Upper lobe of left lung (tissue), 4 donors: ENCODE data around the gene CC2D1B.

Source experiments
- POLR2AphosphoS5 ChIP-seq, 2 donors: sonication (generic); formaldehyde crosslinking; IDR thresholded peaks; one replicate each; pipeline ENCODE4 v1.5.1; 2017; ENCODE audit warnings: antibody characterized with exemption in 2 of 2
- TF ChIP-seq, protein P1 (sequence below), 6 experiments: fragments of 450-650 bp in 4 of 6; fragments of 200-600 bp in 2 of 6; sonication (generic) in 2 of 6; IDR thresholded peaks; one replicate each; pipeline ENCODE4 v1.5.1; 2016 to 2019; ENCODE audit warnings: antibody characterized with exemption in 6 of 6

DNA sequence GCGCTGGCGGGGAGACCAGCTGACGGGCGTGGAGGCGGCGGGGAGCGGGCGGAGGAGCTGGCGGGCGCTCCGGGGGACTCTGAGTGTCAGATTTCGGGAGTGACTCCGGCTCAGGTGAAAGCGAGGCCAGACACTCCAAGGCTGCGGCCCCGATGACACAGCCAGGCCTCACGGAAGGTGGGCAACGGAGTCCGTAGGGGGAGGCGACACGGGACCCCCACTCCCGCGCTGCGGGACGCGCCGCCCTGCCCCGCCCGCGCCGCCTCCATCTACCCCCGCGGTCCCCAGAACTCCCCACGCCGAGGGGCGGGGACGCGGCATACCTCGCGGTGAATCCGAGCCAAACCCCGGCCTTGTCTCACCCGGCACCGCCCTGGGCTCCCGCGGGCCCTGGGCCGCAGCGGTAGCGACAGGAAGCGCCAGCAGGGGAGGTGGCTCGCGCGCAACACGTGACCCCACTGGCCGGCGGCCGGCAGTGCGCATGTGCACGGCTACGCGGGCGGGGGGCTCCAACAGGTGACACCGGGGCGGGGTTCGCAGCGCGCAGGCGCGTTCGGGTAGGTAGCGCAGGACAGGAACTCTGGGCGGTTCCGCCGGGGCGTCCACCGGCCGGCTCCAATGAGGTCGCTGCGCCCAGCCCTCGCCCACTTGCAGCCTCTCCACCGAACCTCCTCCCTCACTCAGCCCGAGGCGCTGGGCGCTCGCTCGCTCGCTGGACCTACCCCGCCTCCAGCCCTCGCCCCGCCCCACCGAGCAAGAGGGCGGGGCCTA is at the start of gene CC2D1B:
- TF ChIP-seq, protein P1, sequence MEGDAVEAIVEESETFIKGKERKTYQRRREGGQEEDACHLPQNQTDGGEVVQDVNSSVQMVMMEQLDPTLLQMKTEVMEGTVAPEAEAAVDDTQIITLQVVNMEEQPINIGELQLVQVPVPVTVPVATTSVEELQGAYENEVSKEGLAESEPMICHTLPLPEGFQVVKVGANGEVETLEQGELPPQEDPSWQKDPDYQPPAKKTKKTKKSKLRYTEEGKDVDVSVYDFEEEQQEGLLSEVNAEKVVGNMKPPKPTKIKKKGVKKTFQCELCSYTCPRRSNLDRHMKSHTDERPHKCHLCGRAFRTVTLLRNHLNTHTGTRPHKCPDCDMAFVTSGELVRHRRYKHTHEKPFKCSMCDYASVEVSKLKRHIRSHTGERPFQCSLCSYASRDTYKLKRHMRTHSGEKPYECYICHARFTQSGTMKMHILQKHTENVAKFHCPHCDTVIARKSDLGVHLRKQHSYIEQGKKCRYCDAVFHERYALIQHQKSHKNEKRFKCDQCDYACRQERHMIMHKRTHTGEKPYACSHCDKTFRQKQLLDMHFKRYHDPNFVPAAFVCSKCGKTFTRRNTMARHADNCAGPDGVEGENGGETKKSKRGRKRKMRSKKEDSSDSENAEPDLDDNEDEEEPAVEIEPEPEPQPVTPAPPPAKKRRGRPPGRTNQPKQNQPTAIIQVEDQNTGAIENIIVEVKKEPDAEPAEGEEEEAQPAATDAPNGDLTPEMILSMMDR (IDR thresholded peaks at IDR 0.05), result peak in 4 of 6 experiments; percentile 71 to 85 (median 79)
- TF ChIP-seq POLR2AphosphoS5 (IDR thresholded peaks at IDR 0.05), result peak; percentile 97 to 98
